IPS-20b (cell line): ENCODE measurements around the gene IL19.

Experiments
- H3K27ac ChIP-seq: one replicate; pipeline ENCODE4 v1.5.1; 2013; ENCODE audit warnings: low read length
- H3K27me3 ChIP-seq: 2 replicates; pipeline ENCODE4 v1.6.1; 2013; ENCODE audit warnings: mild to moderate bottlenecking, low read length, inconsistent platforms; ENCODE audit not compliant: insufficient read depth
- H3K36me3 ChIP-seq: 2 replicates; pipeline ENCODE4 v1.6.1; 2013; ENCODE audit warnings: low read depth, mild to moderate bottlenecking, inconsistent platforms, low read length, moderate library complexity; ENCODE audit not compliant: insufficient read depth
- H3K4me1 ChIP-seq: 2 replicates; pipeline ENCODE4 v1.6.1; 2013; ENCODE audit warnings: mild to moderate bottlenecking, control low read depth, inconsistent platforms, low read length, moderate library complexity; ENCODE audit not compliant: insufficient read depth
- H3K4me3 ChIP-seq: 2 replicates; pipeline ENCODE4 v1.5.1; 2013; ENCODE audit warnings: mild to moderate bottlenecking, low read length, inconsistent platforms
- H3K9ac ChIP-seq: 2 replicates; pipeline ENCODE4 v1.6.1; 2013; ENCODE audit warnings: low read depth, mild to moderate bottlenecking, inconsistent platforms, low read length, moderate library complexity
- H3K9me3 ChIP-seq: 2 replicates; pipeline ENCODE4 v1.6.1; 2013; ENCODE audit warnings: mild to moderate bottlenecking, low read depth, low read length, inconsistent platforms; ENCODE audit not compliant: insufficient read depth

The IL19 gene

DNA sequence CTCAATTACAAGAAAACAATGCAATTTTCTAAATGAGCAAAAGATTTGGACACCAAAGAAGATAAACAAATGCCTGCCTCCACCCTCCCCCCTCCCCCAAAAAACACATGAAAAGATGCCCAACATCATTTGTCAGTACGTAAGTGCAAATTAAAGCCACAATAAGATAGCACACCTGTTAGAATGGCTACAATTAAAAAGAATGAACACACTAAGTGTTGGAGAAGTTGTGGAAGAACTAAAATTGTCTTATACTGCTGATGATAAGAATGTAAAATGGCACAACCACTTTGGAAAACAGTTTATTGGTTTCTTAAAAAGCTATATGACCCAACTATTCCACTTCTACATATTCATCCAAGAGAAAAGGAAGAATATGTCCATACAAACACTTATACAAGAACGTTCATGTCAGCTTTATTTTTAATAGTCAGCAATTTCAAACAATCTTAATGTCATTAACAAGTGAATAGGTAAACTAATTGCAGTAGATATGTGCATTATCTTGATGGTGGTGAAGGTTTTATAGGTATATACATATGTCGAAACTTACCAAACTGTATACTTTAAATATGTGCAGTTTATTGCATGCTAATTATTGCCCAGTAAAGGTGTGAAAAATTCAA, 105.3 kb downstream of the IL19 start:
- Histone ChIP-seq H3K9me3 (peaks cover 14% of the 10 kb centered on the region), H3K9ac (no peak overlapping the region), H3K4me1 (no peaks in the 10 kb centered on the region), H3K27me3 (no peaks in the 10 kb centered on the region), H3K27ac (no peak overlapping the region), H3K36me3 (no peaks in the 10 kb centered on the region), H3K4me3 (no peak overlapping the region)

GRCh38 chr1:206878456-206878855, 107.9 kb downstream of the IL19 start:
- H3K27me3 ChIP-seq: no peaks in the 10 kb centered on the region
- no peak overlapping the region for H3K9ac ChIP-seq
- H3K4me3 ChIP-seq: no peak overlapping the region
- no peaks in the 10 kb centered on the region for H3K36me3 ChIP-seq
- H3K9me3 ChIP-seq: peaks cover 14% of the 10 kb centered on the region
- no peaks in the 10 kb centered on the region for H3K4me1 ChIP-seq
- no peak overlapping the region for H3K27ac ChIP-seq

GRCh38 chr1:206880314-206880713, 109.7 kb downstream of the IL19 start:
- Histone ChIP-seq H3K27ac (no peak overlapping the region), H3K4me1 (no peaks in the 10 kb centered on the region), H3K4me3 (no peak overlapping the region), H3K9me3 (peaks cover 14% of the 10 kb centered on the region), H3K36me3 (no peaks in the 10 kb centered on the region), H3K9ac (no peak overlapping the region), H3K27me3 (no peaks in the 10 kb centered on the region)

- no peak overlapping the region for H3K9ac ChIP-seq
- peaks cover 10% of the 10 kb centered on the region for H3K9me3 ChIP-seq
- no peak overlapping the region for H3K27ac ChIP-seq
- no peaks in the 10 kb centered on the region for H3K4me1 ChIP-seq
- H3K4me3 ChIP-seq: no peak overlapping the region
- H3K36me3 ChIP-seq: no peaks in the 10 kb centered on the region
- H3K27me3 ChIP-seq: no peaks in the 10 kb centered on the region
These were observed 112.0 kb downstream of the IL19 start for GRCh38 chr1:206882555-206882954.

GRCh38 chr1:206883160-206883559, 112.6 kb downstream of the IL19 start:
- Histone ChIP-seq H3K27me3 (no peaks in the 10 kb centered on the region), H3K27ac (no peak overlapping the region), H3K4me3 (no peak overlapping the region), H3K36me3 (no peaks in the 10 kb centered on the region), H3K9ac (no peak overlapping the region), H3K4me1 (no peaks in the 10 kb centered on the region), H3K9me3 (peaks cover 4% of the 10 kb centered on the region)

DNA sequence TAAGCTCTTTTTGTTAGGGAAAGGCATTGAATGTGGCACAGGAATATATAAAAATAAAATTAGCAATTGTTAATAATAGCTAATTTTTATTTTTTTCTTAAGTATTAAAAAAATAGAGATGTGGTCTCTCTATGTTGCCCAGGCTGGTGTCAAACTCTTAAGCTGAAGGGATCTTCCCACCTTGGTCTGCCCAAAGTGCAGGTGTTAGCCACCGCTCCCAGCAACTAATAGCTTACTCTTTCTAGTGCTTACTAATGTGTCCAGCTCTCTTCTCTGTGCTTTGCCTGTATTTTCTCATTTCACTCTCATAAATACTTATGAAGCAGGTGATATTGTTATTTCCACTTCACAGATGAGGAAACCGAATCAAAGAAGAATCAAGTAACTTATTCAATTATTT, 113.3 kb downstream of the IL19 start:
- Histone ChIP-seq H3K4me3 (no peak overlapping the region), H3K9me3 (no peaks in the 10 kb centered on the region; the same call in 1 of the 2 replicates), H3K27ac (no peak overlapping the region), H3K9ac (no peak overlapping the region), H3K4me1 (no peaks in the 10 kb centered on the region), H3K36me3 (no peaks in the 10 kb centered on the region), H3K27me3 (no peaks in the 10 kb centered on the region)

GRCh38 chr1:206885341-206886060, 114.9 kb downstream of the IL19 start:
- Histone ChIP-seq H3K27ac (no peak overlapping the region), H3K27me3 (no peaks in the 10 kb centered on the region), H3K4me1 (peaks cover 5% of the 10 kb centered on the region)

GRCh38 chr1:206886831-206887230, 116.3 kb downstream of the IL19 start:
- Histone ChIP-seq H3K36me3 (no peaks in the 10 kb centered on the region), H3K9ac (no peak overlapping the region), H3K27me3 (no peaks in the 10 kb centered on the region), H3K4me1 (peaks cover 8% of the 10 kb centered on the region), H3K4me3 (no peak overlapping the region), H3K9me3 (no peaks in the 10 kb centered on the region), H3K27ac (no peak overlapping the region)

More at GRCh38 chr1:206885341-206886060, 114.9 kb downstream of the IL19 start:
- no peak overlapping the region for H3K4me3 ChIP-seq
- no peak overlapping the region for H3K9ac ChIP-seq
- H3K9me3 ChIP-seq: no peaks in the 10 kb centered on the region
- no peaks in the 10 kb centered on the region for H3K36me3 ChIP-seq

DNA sequence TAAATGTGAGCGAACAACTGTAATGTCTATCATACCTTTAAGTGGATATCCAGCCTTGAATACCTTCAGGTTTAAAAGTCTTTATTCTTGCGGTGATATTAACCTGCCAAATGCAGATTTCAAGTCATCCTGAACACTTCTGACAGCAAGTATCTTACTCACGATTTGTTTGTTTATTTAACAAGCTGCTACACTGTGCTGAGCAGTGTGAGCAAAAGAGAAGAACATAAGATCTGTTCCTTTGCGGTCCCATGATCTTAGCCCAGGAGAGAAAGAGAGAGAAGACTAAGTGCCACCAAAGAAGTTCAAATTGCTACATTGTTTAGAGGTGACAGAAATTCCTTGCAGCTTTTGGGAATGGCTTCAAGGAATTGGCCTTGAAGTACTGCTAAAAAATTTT, 117.1 kb downstream of the IL19 start:
- H3K4me1 ChIP-seq: peaks cover 8% of the 10 kb centered on the region

DNA sequence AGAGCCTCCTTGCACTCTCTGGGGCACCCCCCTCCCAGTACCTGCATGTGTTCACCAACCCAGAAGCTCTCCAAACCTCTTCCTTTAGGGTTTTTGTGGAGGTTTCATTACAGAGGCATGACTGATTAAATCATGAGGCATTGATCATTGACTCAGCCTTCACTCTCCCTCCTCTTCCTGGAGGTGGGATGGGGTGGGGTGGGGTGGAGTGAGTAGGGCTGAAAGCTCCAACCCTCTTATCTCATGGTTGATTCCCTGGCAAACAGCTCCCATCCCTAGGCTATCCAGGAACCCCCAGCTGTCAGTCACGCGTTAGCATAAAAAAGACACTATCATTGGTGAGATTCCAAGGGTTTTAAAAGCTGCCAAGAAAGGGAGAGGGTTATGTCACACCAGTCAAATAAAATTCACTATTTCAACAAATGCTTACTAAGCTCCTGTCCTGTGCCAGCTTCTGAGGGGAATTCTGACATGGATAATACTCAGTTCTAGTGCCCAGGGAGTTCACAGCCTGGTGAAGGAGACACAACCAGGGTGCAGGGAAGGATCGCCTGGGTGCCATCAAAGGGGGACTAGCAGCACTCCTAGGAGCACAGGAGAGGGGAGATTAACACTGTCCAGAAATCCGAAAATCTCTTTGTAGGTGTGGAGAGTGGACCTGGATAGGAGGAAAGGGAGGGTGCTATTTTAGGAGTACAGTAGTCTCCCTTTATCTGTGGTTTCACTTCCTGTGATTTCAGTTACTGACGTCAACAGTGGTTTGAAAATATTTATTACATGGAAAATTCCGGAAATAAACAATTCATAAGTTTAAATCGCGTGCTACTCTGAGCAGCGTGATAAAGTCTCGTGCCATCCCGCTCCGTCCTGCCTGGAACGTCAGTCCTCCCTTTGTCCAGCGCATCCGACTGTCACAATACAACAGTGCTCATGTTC, 119.8 kb downstream of the IL19 start:
- Histone ChIP-seq H3K4me3 (no peak overlapping the region), H3K9me3 (no peaks in the 10 kb centered on the region), H3K4me1 (peaks cover 8% of the 10 kb centered on the region), H3K36me3 (no peaks in the 10 kb centered on the region), H3K9ac (no peak overlapping the region), H3K27ac (no peak overlapping the region), H3K27me3 (no peaks in the 10 kb centered on the region)

More for the DNA sequence above, 117.1 kb downstream of the IL19 start:
- H3K9ac ChIP-seq: no peak overlapping the region
- H3K27ac ChIP-seq: no peak overlapping the region
- no peaks in the 10 kb centered on the region for H3K9me3 ChIP-seq
- no peak overlapping the region for H3K4me3 ChIP-seq
- H3K27me3 ChIP-seq: no peaks in the 10 kb centered on the region
- no peaks in the 10 kb centered on the region for H3K36me3 ChIP-seq

GRCh38 chr1:206891412-206891811, 120.8 kb downstream of the IL19 start:
- Histone ChIP-seq H3K9me3 (no peaks in the 10 kb centered on the region), H3K27ac (no peak overlapping the region), H3K36me3 (no peaks in the 10 kb centered on the region), H3K9ac (no peak overlapping the region), H3K4me3 (no peak overlapping the region), H3K4me1 (peaks cover 8% of the 10 kb centered on the region), H3K27me3 (no peaks in the 10 kb centered on the region)
